ENCODE measurements around the gene GMCL1.
"Not testable (repeated sequence)": the region's sequence is repeated elsewhere in the genome, so short reads cannot be mapped to it uniquely, and the experiment has no call there.

DNA sequence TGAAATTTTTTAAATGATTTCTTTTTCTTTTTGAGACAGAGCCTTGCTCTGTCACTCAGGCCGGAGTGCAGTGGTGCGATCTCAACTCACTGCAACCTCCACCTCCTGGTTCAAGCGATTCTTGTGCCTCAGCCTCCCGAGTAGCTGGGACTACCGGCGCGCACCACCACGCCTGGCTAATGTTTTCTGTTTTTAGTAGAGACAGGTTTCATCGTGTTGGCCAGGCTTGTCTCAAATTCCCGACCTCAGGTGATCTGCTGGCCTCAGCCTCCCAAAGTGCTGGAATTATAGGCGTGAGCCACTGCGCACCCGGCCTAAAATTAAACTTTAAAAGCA lies 1.4 kb downstream of the GMCL1 start:
- TF ChIP-seq CTCF (IDR thresholded peaks at IDR 0.05); SMAD3 (CRISPR knock-in tag; IDR thresholded peaks at IDR 0.05; ENCODE audit: borderline replicate concordance); MYBL2 (CRISPR knock-in tag; IDR thresholded peaks at IDR 0.05): not testable (repeated sequence)
- TF ChIP-seq, protein P1, sequence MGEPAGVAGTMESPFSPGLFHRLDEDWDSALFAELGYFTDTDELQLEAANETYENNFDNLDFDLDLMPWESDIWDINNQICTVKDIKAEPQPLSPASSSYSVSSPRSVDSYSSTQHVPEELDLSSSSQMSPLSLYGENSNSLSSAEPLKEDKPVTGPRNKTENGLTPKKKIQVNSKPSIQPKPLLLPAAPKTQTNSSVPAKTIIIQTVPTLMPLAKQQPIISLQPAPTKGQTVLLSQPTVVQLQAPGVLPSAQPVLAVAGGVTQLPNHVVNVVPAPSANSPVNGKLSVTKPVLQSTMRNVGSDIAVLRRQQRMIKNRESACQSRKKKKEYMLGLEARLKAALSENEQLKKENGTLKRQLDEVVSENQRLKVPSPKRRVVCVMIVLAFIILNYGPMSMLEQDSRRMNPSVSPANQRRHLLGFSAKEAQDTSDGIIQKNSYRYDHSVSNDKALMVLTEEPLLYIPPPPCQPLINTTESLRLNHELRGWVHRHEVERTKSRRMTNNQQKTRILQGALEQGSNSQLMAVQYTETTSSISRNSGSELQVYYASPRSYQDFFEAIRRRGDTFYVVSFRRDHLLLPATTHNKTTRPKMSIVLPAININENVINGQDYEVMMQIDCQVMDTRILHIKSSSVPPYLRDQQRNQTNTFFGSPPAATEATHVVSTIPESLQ (CRISPR knock-in tag; IDR thresholded peaks at IDR 0.05) = not testable (repeated sequence)
